HCT116 (cell line): ENCODE measurements around the gene MADD. TPM values are rescaled to one million over a fixed set of nuclear protein-coding genes. Genes with fewer than 3 reads are reported as not detected.

ENCODE experiments used
- ATAC-seq: fragments of 200-7000 bp; cut with Tn5 transposase; 2 replicates; pipeline ENCODE4 v1.9.1; 2020; ENCODE audit warnings: mild to moderate bottlenecking, moderate library complexity
- BruUV-seq: library from RNA; stranded (reverse); fragments of 400-500 nt; replicated peaks from 2 replicates; lab custom pipeline; 2021; lab: Mats Ljungman, UMichigan
- CTCF ChIA-PET: fragments of 300-600 bp; sonication (Branson Sonifier 250); formaldehyde crosslinking; loops from one replicate; lab custom pipeline; 2021; ENCODE audit warnings: antibody characterized with exemption; lab: Charles Lee
- POLR2A ChIA-PET: fragments of 300-600, 350-600 bp; sonication (Branson Sonifier 250); formaldehyde crosslinking; loops from one replicate; lab custom pipeline; 2021; ENCODE audit warnings: antibody characterized with exemption; lab: Charles Lee
- RAD21 ChIA-PET, 2 experiments: fragments of 300-600 bp; sonication (Branson Sonifier 250); formaldehyde crosslinking; loops; one replicate each; lab custom pipeline; 2023; ENCODE audit warnings: low total read pairs in 2 of 2; ENCODE audit not compliant: uncharacterized antibody in 2 of 2, unreplicated experiment in 2 of 2, low non-redundant PET in 1 of 2; lab: Charles Lee
- DNase-seq: peaks from one replicate; pipeline ENCODE4 v3.0.0-alpha.2; 2010; ENCODE audit warnings: low read depth, low spot score
- H2AFZ ChIP-seq: fragments of 200-600 bp; shearing (Covaris generic), sonication (generic); 2 replicates; pipeline ENCODE4 v1.6.1; 2017; ENCODE audit warnings: low read depth, mixed run types, mixed read lengths, antibody characterized with exemption, low read length; ENCODE audit not compliant: poor library complexity, severe bottlenecking
- H3K27ac ChIP-seq: 2 replicates; pipeline ENCODE4 v1.5.1; 2012; ENCODE audit warnings: low read depth, low read length
- H3K27me3 ChIP-seq: fragments of 200-600 bp; sonication (generic); 2 replicates; pipeline ENCODE4 v1.6.1; 2016; ENCODE audit warnings: mixed run types, low read length, mixed read lengths; ENCODE audit not compliant: insufficient read depth
- H3K36me3 ChIP-seq, 2 experiments: fragments of 200-500 bp in 1 of 2; fragments of 200-600 bp in 1 of 2; sonication (Bioruptor generic) in 1 of 2; sonication (generic) in 1 of 2; 2 replicates each; pipeline versions ENCODE4 v1.5.1 to v1.6.1; 2014 to 2016; ENCODE audit warnings: low read length in 2 of 2, inconsistent platforms in 1 of 2, mixed read lengths in 1 of 2, mixed run types in 1 of 2; ENCODE audit not compliant: insufficient read depth in 2 of 2, control insufficient read depth in 1 of 2
- H3K4me1 ChIP-seq, 2 experiments: fragments of 200-600 bp in 1 of 2; sonication (generic) in 1 of 2; 2 replicates each; pipeline versions ENCODE4 v1.5.1 to v1.6.1; 2012 to 2017; ENCODE audit warnings: low read length in 2 of 2, inconsistent platforms in 1 of 2, mild to moderate bottlenecking in 1 of 2, mixed read lengths in 1 of 2, mixed run types in 1 of 2, moderate library complexity in 1 of 2; ENCODE audit not compliant: insufficient read depth in 2 of 2, control insufficient read depth in 1 of 2
- H3K4me2 ChIP-seq: fragments of 200-600 bp; sonication (generic); 2 replicates; pipeline ENCODE4 v1.6.1; 2017; ENCODE audit warnings: mixed run types, low read length, mixed read lengths
- H3K4me3 ChIP-seq, 2 experiments: fragments of 200-600 bp in 1 of 2; sonication (generic) in 1 of 2; replicated peaks in 1 of 2; 2 replicates each; pipeline ENCODE4 v1.5.1; 2011 to 2016; ENCODE audit warnings: low read length in 2 of 2, control low read depth in 1 of 2, low read depth in 1 of 2, mild to moderate bottlenecking in 1 of 2, mixed read lengths in 1 of 2, mixed run types in 1 of 2
- H3K79me2 ChIP-seq: fragments of 200-600 bp; sonication (generic); 2 replicates; pipeline ENCODE4 v1.6.1; 2017; ENCODE audit warnings: mild to moderate bottlenecking, mixed run types, low read length, moderate library complexity, mixed read lengths; ENCODE audit not compliant: insufficient read depth
- H3K9ac ChIP-seq: fragments of 200-600 bp; sonication (generic); 2 replicates; pipeline ENCODE4 v1.6.1; 2016; ENCODE audit warnings: low read length, mixed read lengths
- H3K9me2 ChIP-seq: fragments of 200-600 bp; sonication (generic), shearing (Covaris generic); 2 replicates; pipeline ENCODE4 v1.6.1; 2017; ENCODE audit warnings: mixed run types, mild to moderate bottlenecking, moderate library complexity; ENCODE audit not compliant: insufficient read depth
- H3K9me3 ChIP-seq, 2 experiments: fragments of 200-500 bp in 1 of 2; fragments of 200-600 bp in 1 of 2; sonication (Bioruptor generic) in 1 of 2; sonication (generic) in 1 of 2; 2 replicates each; pipeline ENCODE4 v1.6.1; 2014 to 2017; ENCODE audit warnings: low read length in 2 of 2, mixed read lengths in 2 of 2, inconsistent platforms in 1 of 2, low read depth in 1 of 2, mild to moderate bottlenecking in 1 of 2, mixed run types in 1 of 2, moderate library complexity in 1 of 2; ENCODE audit not compliant: control insufficient read depth in 1 of 2, insufficient read depth in 1 of 2
- H4K20me1 ChIP-seq: fragments of 200-600 bp; sonication (generic), shearing (Covaris generic); 2 replicates; pipeline ENCODE4 v1.6.1; 2017; ENCODE audit warnings: mixed run types, mild to moderate bottlenecking, moderate library complexity; ENCODE audit not compliant: insufficient read depth
- ATF3 ChIP-seq: IDR thresholded peaks from 2 replicates; pipeline ENCODE4 v1.6.1; 2012
- CBX3 ChIP-seq: IDR thresholded peaks from 2 replicates; pipeline ENCODE4 v1.6.1; 2012; ENCODE audit warnings: low read depth
- ELF1 ChIP-seq: IDR thresholded peaks from 2 replicates; pipeline ENCODE4 v1.6.1; 2012; ENCODE audit warnings: low read depth, borderline replicate concordance
- EZH2 ChIP-seq: fragments of 200-600 bp; sonication (generic); IDR thresholded peaks from 2 replicates; pipeline ENCODE4 v1.6.1; 2017; ENCODE audit warnings: antibody characterized with exemption, mixed run types
- EZH2phosphoT487 ChIP-seq: fragments of 200-600 bp; IDR thresholded peaks from 2 replicates; pipeline ENCODE4 v1.6.1; 2018; ENCODE audit warnings: antibody characterized with exemption, borderline replicate concordance
- FOSL1 ChIP-seq: IDR thresholded peaks from 2 replicates; pipeline ENCODE4 v1.6.1; 2012; ENCODE audit warnings: low read depth
- SP1 ChIP-seq: IDR thresholded peaks from 2 replicates; pipeline ENCODE4 v1.6.1; 2012; ENCODE audit warnings: low read depth
- SRF ChIP-seq: IDR thresholded peaks from 2 replicates; pipeline ENCODE4 v1.6.1; 2012; ENCODE audit warnings: low read depth
- TCF7L2 ChIP-seq: IDR thresholded peaks from 2 replicates; pipeline ENCODE4 v1.7.0; 2011; ENCODE audit warnings: borderline replicate concordance, inconsistent platforms; ENCODE audit not compliant: insufficient read depth, insufficient read length; ENCODE audit errors: extremely low read depth
- YY1 ChIP-seq: IDR thresholded peaks from 2 replicates; pipeline ENCODE4 v1.6.1; 2011; ENCODE audit warnings: low read length, low read depth, moderate library complexity, mild to moderate bottlenecking; ENCODE audit not compliant: insufficient replicate concordance; ENCODE audit errors: extremely low read depth
- ZBTB33 ChIP-seq: IDR thresholded peaks from 2 replicates; pipeline ENCODE4 v1.6.1; 2011; ENCODE audit warnings: mild to moderate bottlenecking, low read length, moderate library complexity; ENCODE audit not compliant: insufficient replicate concordance; ENCODE audit errors: extremely low read depth
- ZFX ChIP-seq: fragments of 450-650 bp; IDR thresholded peaks from 2 replicates; pipeline ENCODE4 v1.6.1; 2017
- ZNF274 ChIP-seq: fragments of 200-500 bp; sonication (Bioruptor generic); IDR thresholded peaks from 2 replicates; pipeline ENCODE4 v1.6.1; 2014; ENCODE audit warnings: mild to moderate bottlenecking, low read depth, low read length, inconsistent platforms
- intact Hi-C: fragments of 100-400 bp; cut with micrococcal nuclease; formaldehyde crosslinking; loops from 2 replicates; pipeline ENCODE4 v1.10.0; 2022
- total RNA-seq: library from RNA; stranded (reverse); gene quantifications from one replicate; pipeline ENCODE4 v1.2.1, GENCODE V29; 2021; ENCODE audit not compliant: unreplicated experiment

MADD gene
- total RNA-seq, 1 experiment from 2014 or later, result 37.1 TPM

GRCh38 chr11:47352556-47352955 lies 82.6 kb downstream of the MADD start, which contains the start of gene MYBPC3:
Gene MYBPC3 (minus strand): TSS chr11:47352702. CDS start chr11:47352647, 55 bp downstream.
- POLR2A ChIA-PET, result no interaction called here
- no peak for DNase-seq
- no peaks in the 10 kb centered on the region for H3K27me3 ChIP-seq
- no peak within 1 kb of the TSS for H2AFZ ChIP-seq
- H3K36me3 ChIP-seq, result no peaks in the 10 kb centered on the region
- no peak within 1 kb of the TSS for H3K4me3 ChIP-seq
- no peak within 1 kb of the TSS for H3K9ac ChIP-seq
- no peaks in the 10 kb centered on the region for H3K9me3 ChIP-seq
- CTCF ChIA-PET, result no interaction called here
- H3K27ac ChIP-seq, result no peak within 1 kb of the TSS
- no peaks in the 10 kb centered on the region for H3K79me2 ChIP-seq
- no peak for ATAC-seq
- RAD21 ChIA-PET, result no interaction called here
- intact Hi-C loops, result loop anchor here (10.0 kb wide), 1 partner anchor 98 kb away; the partner anchor contains the start of gene NR1H3
- no peaks in the 10 kb centered on the region for H3K9me2 ChIP-seq
- TF ChIP-seq TCF7L2 (no peak), FOSL1 (no peak), ATF3 (no peak), ZBTB33 (no peak), YY1 (no peak), ELF1 (no peak), SRF (no peak), SP1 (no peak), ZNF274 (no peak), EZH2 (no peak), EZH2phosphoT487 (no peak), ZFX (no peak), CBX3 (no peak)
- no TSS peak for BruUV-seq
- no peaks in the 10 kb centered on the region for H4K20me1 ChIP-seq
- no peak within 1 kb of the TSS for H3K4me2 ChIP-seq
- H3K4me1 ChIP-seq, result peaks cover 0 to 13% of the 10 kb centered on the region in 2 experiments; a peak in 2 of 4 replicates
